ENCODE results near the gene CFAP410. TPM values are rescaled to one million over a fixed set of nuclear protein-coding genes. Genes with fewer than 3 reads are reported as not detected.
A peak's percentile ranks its signal among the peaks of the same experiment; 100 is the strongest.
"Not testable (repeated sequence)": the region's sequence is repeated elsewhere in the genome, so short reads cannot be mapped to it uniquely, and the experiment has no call there.

The CFAP410 gene
- total RNA-seq, 6 experiments from 2014 or later: 6.9 to 15.4 (median 13.1) TPM

DNA sequence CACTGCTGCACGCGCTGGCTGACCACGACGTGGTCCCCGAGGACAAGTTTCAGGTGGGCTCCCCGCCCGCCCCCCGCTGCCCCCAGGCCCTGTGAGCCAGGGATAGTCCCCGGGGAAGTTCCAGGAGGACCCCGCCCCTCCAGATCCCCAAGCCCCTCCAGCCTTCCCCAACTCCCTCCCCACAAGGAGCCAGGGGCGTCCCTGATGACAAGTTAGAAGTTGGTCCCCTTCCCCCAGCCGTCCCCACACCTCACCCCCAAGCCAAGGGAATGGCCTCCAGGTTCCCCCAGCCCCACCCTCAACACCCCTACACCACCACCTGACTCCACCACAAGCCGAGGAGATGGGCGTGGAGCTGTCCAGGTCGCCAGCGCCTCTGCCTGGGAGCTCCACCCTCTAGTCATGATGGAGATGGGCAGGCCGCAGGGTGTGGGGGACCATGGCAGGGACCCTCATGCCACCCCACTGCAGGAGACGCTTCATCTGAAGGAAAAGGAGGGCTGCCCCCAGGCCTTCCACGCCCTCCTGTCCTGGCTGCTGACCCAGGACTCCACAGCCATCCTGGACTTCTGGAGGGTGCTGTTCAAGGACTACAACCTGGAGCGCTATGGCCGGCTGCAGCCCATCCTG, 53.0 kb downstream of the CFAP410 start:
- DNase-seq: peak in 2 of 3 donors; percentile 15 to 44
- intact Hi-C loops (cut with DNase I): no loop called here
- Histone ChIP-seq H3K27me3 (no peaks in the 10 kb centered on the region), H3K9me3 (no peaks in the 10 kb centered on the region), H3K27ac (no peak overlapping the region), H3K4me1 (peaks cover 0 to 3% (median 0%) of the 10 kb centered on the region in 4 donors), H3K36me3 (no peaks in the 10 kb centered on the region), H3K4me3 (no peak overlapping the region)
- WGBS (ENCODE audit: insufficient coverage, low coverage, low lambda C conversion rate, missing lambda C conversion rate): no CpG with 5 or more reads among the region's 21 CpGs
- TF ChIP-seq, protein P1, sequence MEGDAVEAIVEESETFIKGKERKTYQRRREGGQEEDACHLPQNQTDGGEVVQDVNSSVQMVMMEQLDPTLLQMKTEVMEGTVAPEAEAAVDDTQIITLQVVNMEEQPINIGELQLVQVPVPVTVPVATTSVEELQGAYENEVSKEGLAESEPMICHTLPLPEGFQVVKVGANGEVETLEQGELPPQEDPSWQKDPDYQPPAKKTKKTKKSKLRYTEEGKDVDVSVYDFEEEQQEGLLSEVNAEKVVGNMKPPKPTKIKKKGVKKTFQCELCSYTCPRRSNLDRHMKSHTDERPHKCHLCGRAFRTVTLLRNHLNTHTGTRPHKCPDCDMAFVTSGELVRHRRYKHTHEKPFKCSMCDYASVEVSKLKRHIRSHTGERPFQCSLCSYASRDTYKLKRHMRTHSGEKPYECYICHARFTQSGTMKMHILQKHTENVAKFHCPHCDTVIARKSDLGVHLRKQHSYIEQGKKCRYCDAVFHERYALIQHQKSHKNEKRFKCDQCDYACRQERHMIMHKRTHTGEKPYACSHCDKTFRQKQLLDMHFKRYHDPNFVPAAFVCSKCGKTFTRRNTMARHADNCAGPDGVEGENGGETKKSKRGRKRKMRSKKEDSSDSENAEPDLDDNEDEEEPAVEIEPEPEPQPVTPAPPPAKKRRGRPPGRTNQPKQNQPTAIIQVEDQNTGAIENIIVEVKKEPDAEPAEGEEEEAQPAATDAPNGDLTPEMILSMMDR (IDR thresholded peaks at IDR 0.05): no peak
- no peak for TF ChIP-seq POLR2A (IDR thresholded peaks at IDR 0.05)
- ATAC-seq: no peak

DNA sequence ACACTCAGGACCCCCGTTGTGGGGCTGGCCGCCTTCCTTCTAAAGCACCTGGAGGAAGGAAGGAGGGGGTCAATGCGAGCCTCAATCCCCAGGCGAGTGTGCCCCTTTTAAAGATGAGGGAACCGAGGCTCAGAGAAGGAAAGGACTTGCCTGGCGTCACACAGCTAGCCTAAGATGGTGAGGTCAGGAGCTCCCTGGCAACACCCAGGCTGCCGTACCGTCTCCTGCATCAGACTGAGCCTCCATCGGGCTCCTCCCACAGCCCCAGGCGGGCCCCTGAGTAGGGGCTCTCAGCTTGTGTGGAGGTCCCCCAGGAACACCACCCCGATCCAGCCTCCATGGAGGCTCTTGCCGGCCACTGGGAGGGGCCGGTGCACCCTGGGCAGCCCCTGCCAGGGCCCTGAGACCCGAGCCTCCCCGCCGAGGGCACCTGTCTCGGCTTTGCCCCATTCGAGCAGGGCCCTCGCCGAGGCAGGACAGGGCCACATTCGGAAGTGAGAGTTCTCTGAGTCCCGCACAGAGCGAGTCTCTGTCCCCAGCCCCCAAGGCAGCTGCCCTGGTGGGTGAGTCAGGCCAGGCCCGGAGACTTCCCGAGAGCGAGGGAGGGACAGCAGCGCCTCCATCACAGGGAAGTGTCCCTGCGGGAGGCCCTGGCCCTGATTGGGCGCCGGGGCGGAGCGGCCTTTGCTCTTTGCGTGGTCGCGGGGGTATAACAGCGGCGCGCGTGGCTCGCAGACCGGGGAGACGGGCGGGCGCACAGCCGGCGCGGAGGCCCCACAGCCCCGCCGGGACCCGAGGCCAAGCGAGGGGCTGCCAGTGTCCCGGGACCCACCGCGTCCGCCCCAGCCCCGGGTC, 53.8 kb downstream of the CFAP410 start, which contains the start of gene AIRE:
TSS of gene AIRE (plus strand) at position 739 of the 855 bp plus-strand sequence. CDS start 131 bp downstream, outside the sequence.
- no peak within 1 kb of the TSS for H3K27ac ChIP-seq
- TF ChIP-seq, protein P1 (IDR thresholded peaks at IDR 0.05): no peak
- no peak for TF ChIP-seq POLR2A (IDR thresholded peaks at IDR 0.05)

DNA sequence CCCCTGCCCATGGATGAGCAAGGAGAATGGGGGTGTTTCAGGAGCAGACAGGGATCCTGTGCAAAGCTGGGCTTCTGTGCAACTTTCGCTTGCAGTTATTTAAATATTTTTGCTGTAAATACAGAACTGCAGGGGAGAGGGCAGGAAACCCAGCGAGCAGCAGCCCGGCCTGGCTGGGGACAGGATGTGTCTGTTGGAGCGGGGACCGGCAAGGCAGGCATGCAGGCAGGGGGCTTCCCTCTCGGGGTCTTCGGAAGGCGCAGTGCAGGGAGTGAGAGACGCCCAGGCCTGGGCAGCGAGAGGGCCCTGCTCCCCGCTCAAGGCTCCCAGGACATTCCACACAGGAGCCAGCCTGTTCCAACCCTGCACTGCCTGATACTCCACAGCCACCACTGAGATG, 55.2 kb downstream of the CFAP410 start:
- DNase-seq (peak in 1 of 3 donors; percentile 35), ATAC-seq (no peak)
- WGBS (ENCODE audit: insufficient coverage, low coverage, low lambda C conversion rate, missing lambda C conversion rate): 61% methylated on average over 3 of the region's 11 CpGs
- Histone ChIP-seq H3K27ac (no peak overlapping the region), H3K9me3 (no peaks in the 10 kb centered on the region), H3K4me1 (peaks cover 0 to 3% (median 0%) of the 10 kb centered on the region in 4 donors), H3K36me3 (no peaks in the 10 kb centered on the region), H3K4me3 (no peak overlapping the region), H3K27me3 (no peaks in the 10 kb centered on the region)
- no peak for TF ChIP-seq POLR2A (IDR thresholded peaks at IDR 0.05)
- TF ChIP-seq, protein P1 (IDR thresholded peaks at IDR 0.05): no peak
- intact Hi-C loops (cut with DNase I): no loop called here

More for the DNA sequence above, 53.8 kb downstream of the CFAP410 start, which contains the start of gene AIRE:
- Histone ChIP-seq H3K36me3 (no peaks in the 10 kb centered on the region), H3K9me3 (no peaks in the 10 kb centered on the region), H3K4me3 (no peak within 1 kb of the TSS), H3K4me1 (peaks cover 0 to 3% (median 0%) of the 10 kb centered on the region in 4 donors), H3K27me3 (no peaks in the 10 kb centered on the region)
- intact Hi-C loops (cut with DNase I): no loop called here
- WGBS (ENCODE audit: insufficient coverage, low coverage, low lambda C conversion rate, missing lambda C conversion rate): 30% methylated on average over 2 of the region's 56 CpGs
- DNase-seq (peak in 1 of 3 donors; percentile 52), ATAC-seq (peak in 1 of 4 donors; percentile 49)

DNA sequence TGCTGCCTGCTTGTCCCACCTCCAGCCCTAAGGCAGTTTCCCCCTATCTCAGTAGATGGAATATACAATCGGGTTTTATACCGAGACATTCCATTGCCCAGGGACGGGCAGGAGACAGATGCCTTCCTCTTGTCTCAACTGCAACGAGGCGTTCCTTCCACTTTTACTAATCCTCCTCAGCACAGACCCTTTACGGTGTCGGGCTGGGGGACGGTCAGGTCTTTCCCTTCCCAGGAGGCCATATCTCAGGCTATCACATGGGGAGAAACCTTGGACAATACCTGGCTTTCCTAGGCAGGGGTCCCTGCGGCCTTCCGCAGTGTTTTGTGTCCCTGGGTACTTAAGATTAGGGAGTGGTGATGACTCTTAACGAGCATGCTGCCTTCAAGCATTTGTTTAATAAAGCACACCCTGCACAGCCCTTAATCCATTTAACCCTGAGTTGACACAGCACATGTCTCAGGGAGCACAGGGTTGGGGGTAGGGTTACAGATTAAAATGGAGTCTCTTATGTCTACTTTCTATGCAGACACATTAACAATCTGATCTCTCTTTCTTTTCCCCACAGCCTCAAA, 55.9 kb downstream of the CFAP410 start:
- H3K27me3 ChIP-seq; H3K4me1 ChIP-seq; intact Hi-C loops (cut with DNase I); ATAC-seq; H3K27ac ChIP-seq; H3K9me3 ChIP-seq; H3K4me3 ChIP-seq; H3K36me3 ChIP-seq: not testable (repeated sequence)
- WGBS (ENCODE audit: insufficient coverage, low coverage, low lambda C conversion rate, missing lambda C conversion rate): 83% methylated on average over 7 of the region's 11 CpGs
- DNase-seq: peak in 1 of 3 donors; percentile 9
